ENCODE measurements around the gene TMPRSS9. TPM values are rescaled to one million over a fixed set of nuclear protein-coding genes. Genes with fewer than 3 reads are reported as not detected.

Gene TMPRSS9
- total RNA-seq, 1 donor from 2014 or later, result not detected

- no peak overlapping the region for H3K27ac Mint-ChIP-seq (ENCODE audit: unreplicated experiment)
- H3K9me3 Mint-ChIP-seq (ENCODE audit: unreplicated experiment), result peaks cover 4% of the 10 kb centered on the region
- H3K27me3 Mint-ChIP-seq (ENCODE audit: unreplicated experiment), result peaks cover 10% of the 10 kb centered on the region
- H3K36me3 Mint-ChIP-seq (ENCODE audit: low read depth, unreplicated experiment), result peaks cover 14% of the 10 kb centered on the region
- no peak for TF ChIP-seq CTCF (IDR thresholded peaks at IDR 0.05; ENCODE audit: unreplicated experiment)
- DNase-seq (ENCODE audit: low spot score), result no peak
- H3K4me1 Mint-ChIP-seq (ENCODE audit: unreplicated experiment), result peaks cover 7% of the 10 kb centered on the region
- no peak overlapping the region for H3K4me3 Mint-ChIP-seq (ENCODE audit: unreplicated experiment)
These were observed 21.9 kb upstream of the TMPRSS9 start for GRCh38 chr19:2338055-2338615.

- TF ChIP-seq CTCF (IDR thresholded peaks at IDR 0.05; ENCODE audit: unreplicated experiment), result no peak
- Mint-ChIP-seq H3K9me3 (ENCODE audit: unreplicated experiment) (peaks cover 4% of the 10 kb centered on the region), H3K27ac (ENCODE audit: unreplicated experiment) (no peak overlapping the region), H3K27me3 (ENCODE audit: unreplicated experiment) (peaks cover 10% of the 10 kb centered on the region), H3K4me3 (ENCODE audit: unreplicated experiment) (no peak overlapping the region), H3K4me1 (ENCODE audit: unreplicated experiment) (peaks cover 7% of the 10 kb centered on the region), H3K36me3 (ENCODE audit: low read depth, unreplicated experiment) (peaks cover 14% of the 10 kb centered on the region)
- DNase-seq (ENCODE audit: low spot score), result no peak
These were observed 21.1 kb upstream of the TMPRSS9 start for GRCh38 chr19:2338751-2339643.

GRCh38 chr19:2339644-2340310 is 20.3 kb upstream of the TMPRSS9 start:
- H3K27ac Mint-ChIP-seq (ENCODE audit: unreplicated experiment), result no peak overlapping the region
- H3K36me3 Mint-ChIP-seq (ENCODE audit: low read depth, unreplicated experiment), result peaks cover 14% of the 10 kb centered on the region
- H3K9me3 Mint-ChIP-seq (ENCODE audit: unreplicated experiment), result peaks cover 4% of the 10 kb centered on the region
- H3K4me1 Mint-ChIP-seq (ENCODE audit: unreplicated experiment), result peaks cover 7% of the 10 kb centered on the region
- peaks cover 10% of the 10 kb centered on the region for H3K27me3 Mint-ChIP-seq (ENCODE audit: unreplicated experiment)
- no peak for DNase-seq (ENCODE audit: low spot score)
- H3K4me3 Mint-ChIP-seq (ENCODE audit: unreplicated experiment), result no peak overlapping the region
- TF ChIP-seq CTCF (IDR thresholded peaks at IDR 0.05; ENCODE audit: unreplicated experiment), result no peak

- TF ChIP-seq CTCF (IDR thresholded peaks at IDR 0.05; ENCODE audit: unreplicated experiment), result no peak
- no peak overlapping the region for H3K27ac Mint-ChIP-seq (ENCODE audit: unreplicated experiment)
- H3K4me3 Mint-ChIP-seq (ENCODE audit: unreplicated experiment), result no peak overlapping the region
- peaks cover 3% of the 10 kb centered on the region for H3K9me3 Mint-ChIP-seq (ENCODE audit: unreplicated experiment)
- H3K36me3 Mint-ChIP-seq (ENCODE audit: low read depth, unreplicated experiment), result peaks cover 14% of the 10 kb centered on the region
- H3K4me1 Mint-ChIP-seq (ENCODE audit: unreplicated experiment), result peaks cover 7% of the 10 kb centered on the region
- no peak for DNase-seq (ENCODE audit: low spot score)
- peaks cover 9% of the 10 kb centered on the region for H3K27me3 Mint-ChIP-seq (ENCODE audit: unreplicated experiment)
These were observed 19.4 kb upstream of the TMPRSS9 start for GRCh38 chr19:2340496-2341243.

Data from endothelial cell (in vitro differentiated cells).